HepG2 (cell line): ENCODE measurements around the gene SLC30A4. TPM values are rescaled to one million over a fixed set of nuclear protein-coding genes. Genes with fewer than 3 reads are reported as not detected.

Experiments used
- BCL6 ChIP-seq: IDR thresholded peaks from 2 replicates; pipeline ENCODE4 v1.6.1; 2016; ENCODE audit warnings: missing genetic modification reagents, missing compliant biosample characterization
- FOXA3 ChIP-seq: IDR thresholded peaks from 2 replicates; pipeline ENCODE4 v1.6.1; 2016; ENCODE audit warnings: missing genetic modification reagents, missing compliant biosample characterization
- FOXJ3 ChIP-seq: sonication (generic); formaldehyde crosslinking; IDR thresholded peaks from 2 replicates; pipeline ENCODE4 v1.4.0; 2020; ENCODE audit warnings: missing genetic modification reagents, mild to moderate bottlenecking, borderline replicate concordance
- GTF3A ChIP-seq: sonication (generic); formaldehyde crosslinking; conservative IDR thresholded peaks from 2 replicates; pipeline ENCODE4 v1.4.0; 2020; ENCODE audit warnings: mild to moderate bottlenecking, missing genetic modification reagents
- JDP2 ChIP-seq: sonication (generic); formaldehyde crosslinking; IDR thresholded peaks from 2 replicates; pipeline ENCODE4 v1.8.1; 2022; ENCODE audit warnings: missing genetic modification reagents, borderline replicate concordance
- JUN ChIP-seq: sonication (generic); formaldehyde crosslinking; IDR thresholded peaks from 2 replicates; pipeline ENCODE4 v1.4.0; 2020; ENCODE audit warnings: mild to moderate bottlenecking, missing genetic modification reagents
- MTA3 ChIP-seq: sonication (generic); formaldehyde crosslinking; IDR thresholded peaks from 2 replicates; pipeline ENCODE4 v1.4.0; 2020; ENCODE audit warnings: missing genetic modification reagents
- NFE2L1 ChIP-seq: sonication (generic); formaldehyde crosslinking; IDR thresholded peaks from 2 replicates; pipeline ENCODE4 v1.4.0; 2020; ENCODE audit warnings: missing genetic modification reagents, mild to moderate bottlenecking, borderline replicate concordance
- NR2F1 ChIP-seq, 2 experiments: fragments of 450-650 bp in 1 of 2; formaldehyde crosslinking in 1 of 2; IDR thresholded peaks; 2 replicates each; pipeline versions ENCODE4 v1.5.0 to v1.6.1; 2016 to 2020; ENCODE audit warnings: mild to moderate bottlenecking in 1 of 2, missing compliant biosample characterization in 1 of 2, missing genetic modification reagents in 1 of 2, moderate library complexity in 1 of 2
- PAWR ChIP-seq: sonication (generic); formaldehyde crosslinking; IDR thresholded peaks from 2 replicates; pipeline ENCODE4 v1.4.0; 2020; ENCODE audit warnings: missing genetic modification reagents, mild to moderate bottlenecking, borderline replicate concordance
- PHF21A ChIP-seq: sonication (generic); formaldehyde crosslinking; IDR thresholded peaks from 2 replicates; pipeline ENCODE4 v1.5.0; 2020; ENCODE audit warnings: mild to moderate bottlenecking, missing genetic modification reagents
- PITX1 ChIP-seq: sonication (generic); formaldehyde crosslinking; IDR thresholded peaks from 2 replicates; pipeline ENCODE4 v1.5.1; 2020; ENCODE audit warnings: mild to moderate bottlenecking, missing genetic modification reagents
- RAD21 ChIP-seq: fragments of 450-650 bp; formaldehyde crosslinking; IDR thresholded peaks from 2 replicates; pipeline ENCODE4 v1.5.0; 2020; ENCODE audit warnings: mild to moderate bottlenecking
- ZNF33B ChIP-seq: sonication (generic); formaldehyde crosslinking; IDR thresholded peaks from 2 replicates; pipeline ENCODE4 v1.5.1; 2020; ENCODE audit warnings: mild to moderate bottlenecking, missing genetic modification reagents
- ZNF607 ChIP-seq: sonication (generic); formaldehyde crosslinking; IDR thresholded peaks from 2 replicates; pipeline ENCODE4 v1.5.1; 2020; ENCODE audit warnings: missing genetic modification reagents, mild to moderate bottlenecking, borderline replicate concordance
- ZNF878 ChIP-seq: sonication (generic); formaldehyde crosslinking; IDR thresholded peaks from 2 replicates; pipeline ENCODE4 v1.8.1; 2023; ENCODE audit warnings: mild to moderate bottlenecking, missing genetic modification reagents, moderate library complexity
- polyA plus RNA-seq, 8 experiments: library from polyadenylated mRNA; depleted of rRNA in 3 of 8; stranded (reverse) in 7 of 8; unstranded in 1 of 8; fragments of >200 nt; fragmentation: Illumina TruSeq in 4 of 8; extraction: Trizol in 4 of 8; gene quantifications; 2 replicates each; pipeline versions ENCODE4 v1.2.1 to v1.2.3, GENCODE V29; 2011 to 2016; ENCODE audit warnings: low read depth in 4 of 8, missing spikeins in 1 of 8, mixed read lengths in 1 of 8; ENCODE audit not compliant: insufficient read depth in 1 of 8
- total RNA-seq, 5 experiments: library from RNA; depleted of rRNA; stranded (reverse); fragments of >200 nt; fragmentation: Illumina TruSeq; extraction: Trizol; gene quantifications; 2 replicates each; pipeline ENCODE4 v1.2.3, GENCODE V29; 2016; ENCODE audit warnings: low read depth in 1 of 5
- TF ChIP-seq, protein P1 (sequence below): IDR thresholded peaks from 2 replicates; pipeline ENCODE4 v1.6.1; 2018; ENCODE audit warnings: missing genetic modification reagents, mild to moderate bottlenecking, missing compliant biosample characterization
- TF ChIP-seq, protein P2 (sequence below): sonication (generic); formaldehyde crosslinking; IDR thresholded peaks from 2 replicates; pipeline ENCODE4 v1.4.0; 2020; ENCODE audit warnings: missing genetic modification reagents, borderline replicate concordance
- TF ChIP-seq, protein P3 (sequence below): sonication (generic); formaldehyde crosslinking; IDR thresholded peaks from 2 replicates; pipeline ENCODE4 v1.4.0; 2020; ENCODE audit warnings: mild to moderate bottlenecking, missing genetic modification reagents
- TF ChIP-seq, protein P4 (sequence below): sonication (generic); formaldehyde crosslinking; conservative IDR thresholded peaks from 2 replicates; pipeline ENCODE4 v1.8.1; 2023; ENCODE audit warnings: missing genetic modification reagents

SLC30A4 gene
- total and polyA plus RNA-seq, 2 of the 13 experiments (the other 11 are each of a cell fraction or from before 2014, with no cell fraction given): 0.01 to 0.04 TPM

DNA sequence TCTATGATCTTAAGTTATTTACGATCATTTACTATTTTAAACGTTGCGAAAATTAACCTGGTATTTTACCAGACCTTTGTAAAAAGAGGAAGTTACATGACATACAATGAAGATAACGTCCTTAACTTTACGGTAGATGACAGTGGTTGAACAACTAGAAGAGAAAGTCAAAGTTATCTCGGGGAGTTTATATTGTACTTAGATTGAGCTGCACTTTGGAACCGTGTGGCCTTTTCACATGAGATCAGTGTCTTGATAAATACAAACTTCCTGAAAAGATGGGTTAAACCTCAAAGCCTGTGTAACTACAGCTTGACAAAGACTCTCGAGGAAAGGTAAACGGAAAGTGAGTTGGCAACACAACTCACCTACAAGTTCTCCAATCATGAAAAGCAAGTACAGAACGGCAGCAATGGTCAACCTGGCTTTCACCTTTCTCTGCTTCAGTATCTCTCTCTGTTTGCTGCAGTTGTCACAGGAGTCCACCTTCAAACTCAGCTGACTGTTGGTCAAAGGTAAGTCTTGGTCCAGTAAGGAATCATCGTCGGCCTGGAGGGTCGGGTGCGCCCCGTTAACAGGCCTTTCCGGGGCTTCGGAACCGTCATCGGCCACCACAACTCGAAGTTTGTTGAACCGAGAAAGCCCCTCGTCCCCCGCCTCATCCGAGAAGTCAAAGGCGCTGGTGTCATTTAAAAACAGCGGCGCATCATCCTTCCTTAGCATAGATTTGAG lies 793 bp downstream of the SLC30A4 start (continued):
- TF ChIP-seq, protein P1, sequence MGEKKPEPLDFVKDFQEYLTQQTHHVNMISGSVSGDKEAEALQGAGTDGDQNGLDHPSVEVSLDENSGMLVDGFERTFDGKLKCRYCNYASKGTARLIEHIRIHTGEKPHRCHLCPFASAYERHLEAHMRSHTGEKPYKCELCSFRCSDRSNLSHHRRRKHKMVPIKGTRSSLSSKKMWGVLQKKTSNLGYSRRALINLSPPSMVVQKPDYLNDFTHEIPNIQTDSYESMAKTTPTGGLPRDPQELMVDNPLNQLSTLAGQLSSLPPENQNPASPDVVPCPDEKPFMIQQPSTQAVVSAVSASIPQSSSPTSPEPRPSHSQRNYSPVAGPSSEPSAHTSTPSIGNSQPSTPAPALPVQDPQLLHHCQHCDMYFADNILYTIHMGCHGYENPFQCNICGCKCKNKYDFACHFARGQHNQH: peak; percentile 69; the same call in 1 of the 2 replicates
- no peak for TF ChIP-seq NFE2L1 (CRISPR knock-in tag)
- TF ChIP-seq, protein P2, sequence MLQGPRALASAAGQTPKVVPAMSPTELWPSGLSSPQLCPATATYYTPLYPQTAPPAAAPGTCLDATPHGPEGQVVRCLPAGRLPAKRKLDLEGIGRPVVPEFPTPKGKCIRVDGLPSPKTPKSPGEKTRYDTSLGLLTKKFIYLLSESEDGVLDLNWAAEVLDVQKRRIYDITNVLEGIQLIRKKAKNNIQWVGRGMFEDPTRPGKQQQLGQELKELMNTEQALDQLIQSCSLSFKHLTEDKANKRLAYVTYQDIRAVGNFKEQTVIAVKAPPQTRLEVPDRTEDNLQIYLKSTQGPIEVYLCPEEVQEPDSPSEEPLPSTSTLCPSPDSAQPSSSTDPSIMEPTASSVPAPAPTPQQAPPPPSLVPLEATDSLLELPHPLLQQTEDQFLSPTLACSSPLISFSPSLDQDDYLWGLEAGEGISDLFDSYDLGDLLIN (CRISPR knock-in tag): no peak
- TF ChIP-seq BCL6: peak; percentile 100
- no peak for TF ChIP-seq PHF21A (CRISPR knock-in tag)
- no peak for TF ChIP-seq NR2F1 (CRISPR knock-in tag; IDR thresholded peaks at IDR 0.05)
- no peak for TF ChIP-seq MTA3 (CRISPR knock-in tag)
- 0 out of 2 replicates have a peak, but pooled peaks have one; percentile 22 for TF ChIP-seq FOXJ3
- TF ChIP-seq JUN: no peak
- TF ChIP-seq JDP2: no peak
- TF ChIP-seq ZNF607 (CRISPR knock-in tag): 0 out of 2 replicates have a peak, but pooled peaks have one; percentile 26
- TF ChIP-seq PAWR (CRISPR knock-in tag): no peak
- peak; percentile 88 for TF ChIP-seq FOXA3 (CRISPR knock-in tag)
- TF ChIP-seq RAD21 (CRISPR knock-in tag): no peak
- TF ChIP-seq ZNF33B (CRISPR knock-in tag): no peak
- TF ChIP-seq GTF3A (CRISPR knock-in tag): no peak
- no peak for TF ChIP-seq ZNF878
- TF ChIP-seq, protein P3, sequence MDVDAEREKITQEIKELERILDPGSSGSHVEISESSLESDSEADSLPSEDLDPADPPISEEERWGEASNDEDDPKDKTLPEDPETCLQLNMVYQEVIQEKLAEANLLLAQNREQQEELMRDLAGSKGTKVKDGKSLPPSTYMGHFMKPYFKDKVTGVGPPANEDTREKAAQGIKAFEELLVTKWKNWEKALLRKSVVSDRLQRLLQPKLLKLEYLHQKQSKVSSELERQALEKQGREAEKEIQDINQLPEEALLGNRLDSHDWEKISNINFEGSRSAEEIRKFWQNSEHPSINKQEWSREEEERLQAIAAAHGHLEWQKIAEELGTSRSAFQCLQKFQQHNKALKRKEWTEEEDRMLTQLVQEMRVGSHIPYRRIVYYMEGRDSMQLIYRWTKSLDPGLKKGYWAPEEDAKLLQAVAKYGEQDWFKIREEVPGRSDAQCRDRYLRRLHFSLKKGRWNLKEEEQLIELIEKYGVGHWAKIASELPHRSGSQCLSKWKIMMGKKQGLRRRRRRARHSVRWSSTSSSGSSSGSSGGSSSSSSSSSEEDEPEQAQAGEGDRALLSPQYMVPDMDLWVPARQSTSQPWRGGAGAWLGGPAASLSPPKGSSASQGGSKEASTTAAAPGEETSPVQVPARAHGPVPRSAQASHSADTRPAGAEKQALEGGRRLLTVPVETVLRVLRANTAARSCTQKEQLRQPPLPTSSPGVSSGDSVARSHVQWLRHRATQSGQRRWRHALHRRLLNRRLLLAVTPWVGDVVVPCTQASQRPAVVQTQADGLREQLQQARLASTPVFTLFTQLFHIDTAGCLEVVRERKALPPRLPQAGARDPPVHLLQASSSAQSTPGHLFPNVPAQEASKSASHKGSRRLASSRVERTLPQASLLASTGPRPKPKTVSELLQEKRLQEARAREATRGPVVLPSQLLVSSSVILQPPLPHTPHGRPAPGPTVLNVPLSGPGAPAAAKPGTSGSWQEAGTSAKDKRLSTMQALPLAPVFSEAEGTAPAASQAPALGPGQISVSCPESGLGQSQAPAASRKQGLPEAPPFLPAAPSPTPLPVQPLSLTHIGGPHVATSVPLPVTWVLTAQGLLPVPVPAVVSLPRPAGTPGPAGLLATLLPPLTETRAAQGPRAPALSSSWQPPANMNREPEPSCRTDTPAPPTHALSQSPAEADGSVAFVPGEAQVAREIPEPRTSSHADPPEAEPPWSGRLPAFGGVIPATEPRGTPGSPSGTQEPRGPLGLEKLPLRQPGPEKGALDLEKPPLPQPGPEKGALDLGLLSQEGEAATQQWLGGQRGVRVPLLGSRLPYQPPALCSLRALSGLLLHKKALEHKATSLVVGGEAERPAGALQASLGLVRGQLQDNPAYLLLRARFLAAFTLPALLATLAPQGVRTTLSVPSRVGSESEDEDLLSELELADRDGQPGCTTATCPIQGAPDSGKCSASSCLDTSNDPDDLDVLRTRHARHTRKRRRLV (CRISPR knock-in tag): no peak
- TF ChIP-seq, protein P4, sequence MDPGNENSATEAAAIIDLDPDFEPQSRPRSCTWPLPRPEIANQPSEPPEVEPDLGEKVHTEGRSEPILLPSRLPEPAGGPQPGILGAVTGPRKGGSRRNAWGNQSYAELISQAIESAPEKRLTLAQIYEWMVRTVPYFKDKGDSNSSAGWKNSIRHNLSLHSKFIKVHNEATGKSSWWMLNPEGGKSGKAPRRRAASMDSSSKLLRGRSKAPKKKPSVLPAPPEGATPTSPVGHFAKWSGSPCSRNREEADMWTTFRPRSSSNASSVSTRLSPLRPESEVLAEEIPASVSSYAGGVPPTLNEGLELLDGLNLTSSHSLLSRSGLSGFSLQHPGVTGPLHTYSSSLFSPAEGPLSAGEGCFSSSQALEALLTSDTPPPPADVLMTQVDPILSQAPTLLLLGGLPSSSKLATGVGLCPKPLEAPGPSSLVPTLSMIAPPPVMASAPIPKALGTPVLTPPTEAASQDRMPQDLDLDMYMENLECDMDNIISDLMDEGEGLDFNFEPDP (CRISPR knock-in tag): no peak
- TF ChIP-seq PITX1 (CRISPR knock-in tag): no peak
